HEK293 (cell line): Measurements from ENCODE around the gene CHST1.
A peak's percentile ranks its signal among the peaks of the same experiment; 100 is the strongest.

ENCODE experiments used
- CTCF ChIA-PET: fragments of 350-600 bp; formaldehyde crosslinking; extraction: SDS; loops from one replicate; lab custom pipeline; 2021; ENCODE audit warnings: antibody characterized with exemption; lab: Yijun Ruan, JAX
- POLR2A ChIA-PET: fragments of 300-600 bp; formaldehyde crosslinking; extraction: SDS; loops from one replicate; lab custom pipeline; 2020; ENCODE audit warnings: antibody characterized with exemption, inconsistent platforms; lab: Yijun Ruan, JAX
- H3K27ac ChIP-seq: fragments of 200-500 bp; sonication (Bioruptor generic); 2 replicates; pipeline ENCODE4 v1.5.1; 2014; ENCODE audit warnings: low read depth, low read length, control low read depth, inconsistent platforms; ENCODE audit errors: extremely low read depth
- H3K36me3 ChIP-seq, 2 experiments: fragments of 200-500 bp in 1 of 2; sonication (Bioruptor generic) in 1 of 2; 1 replicate in 1 of 2; 2 replicates in 1 of 2; pipeline ENCODE4 v1.5.1; 2014 to 2017; ENCODE audit warnings: inconsistent platforms in 2 of 2, low read length in 2 of 2; ENCODE audit not compliant: control insufficient read depth in 2 of 2, insufficient read depth in 1 of 2
- H3K4me1 ChIP-seq: fragments of 200-500 bp; sonication (Bioruptor generic); 2 replicates; pipeline ENCODE4 v1.5.1; 2014; ENCODE audit warnings: mild to moderate bottlenecking, low read length, inconsistent platforms; ENCODE audit not compliant: control insufficient read depth, insufficient read depth
- H3K4me3 ChIP-seq: 2 replicates; pipeline ENCODE4 v1.5.1; 2011; ENCODE audit warnings: low read depth, mild to moderate bottlenecking, control low read depth, low read length, moderate library complexity
- H3K9me3 ChIP-seq: fragments of 200-500 bp; sonication (Bioruptor generic); 2 replicates; pipeline ENCODE4 v1.5.1; 2014; ENCODE audit warnings: low read depth, low read length, inconsistent platforms; ENCODE audit not compliant: control insufficient read depth, insufficient read depth
- EGR2 ChIP-seq: fragments of 450-650 bp; formaldehyde crosslinking; IDR thresholded peaks from 2 replicates; pipeline ENCODE4 v1.5.1; 2016; ENCODE audit warnings: low read depth, missing biosample characterization, missing genetic modification characterization
- MEIS1 ChIP-seq: sonication (generic); formaldehyde crosslinking; IDR thresholded peaks from 2 replicates; pipeline ENCODE4 v1.8.1; 2022; ENCODE audit warnings: missing genetic modification reagents, mild to moderate bottlenecking, borderline replicate concordance
- PATZ1 ChIP-seq: fragments of 450-650 bp; formaldehyde crosslinking; IDR thresholded peaks from 2 replicates; pipeline ENCODE4 v1.5.1; 2016; ENCODE audit warnings: missing biosample characterization, missing genetic modification characterization
- RBAK ChIP-seq: fragments of 450-650 bp; formaldehyde crosslinking; IDR thresholded peaks from 2 replicates; pipeline ENCODE4 v1.5.1; 2016; ENCODE audit warnings: missing biosample characterization, missing genetic modification characterization
- SP2 ChIP-seq: fragments of 450-650 bp; formaldehyde crosslinking; IDR thresholded peaks from 2 replicates; pipeline ENCODE4 v1.5.1; 2016; ENCODE audit warnings: missing biosample characterization, missing genetic modification characterization
- SP3 ChIP-seq: fragments of 450-650 bp; formaldehyde crosslinking; IDR thresholded peaks from 2 replicates; pipeline ENCODE4 v1.5.1; 2016; ENCODE audit warnings: missing biosample characterization, missing genetic modification characterization
- TRIM28 ChIP-seq: IDR thresholded peaks from 2 replicates; pipeline ENCODE4 v1.6.1; 2011; ENCODE audit warnings: low read length, control low read depth, borderline replicate concordance
- YY2 ChIP-seq: fragments of 450-650 bp; formaldehyde crosslinking; IDR thresholded peaks from 2 replicates; pipeline ENCODE4 v1.5.1; 2016; ENCODE audit warnings: missing biosample characterization, missing genetic modification characterization
- ZBTB10 ChIP-seq: fragments of 450-650 bp; formaldehyde crosslinking; IDR thresholded peaks from 2 replicates; pipeline ENCODE4 v1.5.1; 2016; ENCODE audit warnings: missing biosample characterization, missing genetic modification characterization
- ZBTB26 ChIP-seq: fragments of 450-650 bp; formaldehyde crosslinking; optimal IDR thresholded peaks from 2 replicates; pipeline ENCODE3; 2016; ENCODE audit warnings: missing biosample characterization, mild to moderate bottlenecking, missing genetic modification characterization
- ZBTB8A ChIP-seq: fragments of 450-650 bp; formaldehyde crosslinking; IDR thresholded peaks from 2 replicates; pipeline ENCODE4 v1.5.1; 2016; ENCODE audit warnings: missing biosample characterization, missing genetic modification characterization
- ZNF157 ChIP-seq: fragments of 450-650 bp; formaldehyde crosslinking; IDR thresholded peaks from 2 replicates; pipeline ENCODE4 v1.5.1; 2016; ENCODE audit warnings: missing biosample characterization, missing genetic modification characterization
- ZNF214 ChIP-seq: fragments of 450-650 bp; formaldehyde crosslinking; IDR thresholded peaks from 2 replicates; pipeline ENCODE4 v1.5.1; 2017; ENCODE audit warnings: missing biosample characterization, mild to moderate bottlenecking, missing genetic modification characterization, borderline replicate concordance
- ZNF280C ChIP-seq: fragments of 450-650 bp; formaldehyde crosslinking; IDR thresholded peaks from 2 replicates; pipeline ENCODE4 v1.5.1; 2016; ENCODE audit warnings: missing biosample characterization, missing genetic modification characterization
- ZNF335 ChIP-seq: fragments of 450-650 bp; formaldehyde crosslinking; conservative IDR thresholded peaks from 2 replicates; pipeline ENCODE4 v1.5.1; 2016; ENCODE audit warnings: missing biosample characterization, missing genetic modification characterization
- ZNF341 ChIP-seq: fragments of 450-650 bp; formaldehyde crosslinking; IDR thresholded peaks from 2 replicates; pipeline ENCODE4; 2016; ENCODE audit warnings: low read depth, missing biosample characterization, missing genetic modification characterization
- ZNF350 ChIP-seq: fragments of 450-650 bp; formaldehyde crosslinking; IDR thresholded peaks from 2 replicates; pipeline ENCODE4 v1.5.0; 2017; ENCODE audit warnings: missing biosample characterization, mild to moderate bottlenecking, missing genetic modification characterization
- ZNF423 ChIP-seq: fragments of 450-650 bp; formaldehyde crosslinking; IDR thresholded peaks from 2 replicates; pipeline ENCODE4 v1.5.1; 2016; ENCODE audit warnings: missing biosample characterization, missing genetic modification characterization
- ZNF426 ChIP-seq: fragments of 450-650 bp; formaldehyde crosslinking; IDR thresholded peaks from 2 replicates; pipeline ENCODE4 v1.5.1; 2017; ENCODE audit warnings: missing biosample characterization, missing genetic modification characterization, mild to moderate bottlenecking, inconsistent platforms, moderate library complexity
- ZNF548 ChIP-seq: fragments of 450-650 bp; formaldehyde crosslinking; IDR thresholded peaks from 2 replicates; pipeline ENCODE4 v1.5.1; 2016; ENCODE audit warnings: missing biosample characterization, missing genetic modification characterization
- ZNF571 ChIP-seq: fragments of 450-650 bp; formaldehyde crosslinking; IDR thresholded peaks from 2 replicates; pipeline ENCODE4 v1.5.0; 2017; ENCODE audit warnings: missing biosample characterization, missing genetic modification characterization
- ZNF600 ChIP-seq: fragments of 450-650 bp; formaldehyde crosslinking; IDR thresholded peaks from 2 replicates; pipeline ENCODE4 v1.5.1; 2016; ENCODE audit warnings: missing biosample characterization, missing genetic modification characterization
- ZNF692 ChIP-seq: fragments of 450-650 bp; formaldehyde crosslinking; IDR thresholded peaks from 2 replicates; pipeline ENCODE4 v1.5.1; 2016; ENCODE audit warnings: missing biosample characterization, missing genetic modification characterization
- ZSCAN4 ChIP-seq: fragments of 450-650 bp; formaldehyde crosslinking; IDR thresholded peaks from 2 replicates; pipeline ENCODE4 v1.5.1; 2017; ENCODE audit warnings: missing biosample characterization, missing genetic modification characterization

The CHST1 gene

GRCh38 chr11:45664376-45665205 lies 831 bp downstream of the CHST1 start (continued):
- TF ChIP-seq EGR2 (peak; percentile 34; the same call in 1 of the 2 replicates), ZNF280C (tag by site-specific recombination) (no peak), ZBTB8A (tag by site-specific recombination) (peak; percentile 36), ZNF600 (tag by site-specific recombination) (0 out of 2 replicates have a peak, but pooled peaks have one; percentile 18), SP3 (tag by site-specific recombination) (no peak), ZBTB26 (tag by site-specific recombination) (peak; percentile 66), ZNF214 (no peak), PATZ1 (tag by site-specific recombination) (peak; percentile 69), ZNF341 (peak; percentile 85), ZBTB10 (tag by site-specific recombination) (no peak), ZNF335 (tag by site-specific recombination) (peak; percentile 61), SP2 (peak; percentile 22; the same call in 1 of the 2 replicates)
- TF ChIP-seq, all 188 proteins: peak for 18

GRCh38 chr11:45663486-45664375 lies 1.7 kb downstream of the CHST1 start:
- Histone ChIP-seq H3K4me3 (peak overlapping the region; percentile 40; the same call in 1 of the 2 replicates), H3K36me3 (no peaks in the 10 kb centered on the region), H3K4me1 (no peaks in the 10 kb centered on the region), H3K9me3 (no peaks in the 10 kb centered on the region), H3K27ac (no peak overlapping the region)
- ChIA-PET CTCF (interaction anchor here (0.6 to 3.0 kb wide), 3 partner anchors 9 to 561 kb away, joined by 3 to 19 read pairs (median 13); no protein-coding TSS in a partner anchor), POLR2A (no interaction called here)
- no peak for TF ChIP-seq ZNF571
- no peak for TF ChIP-seq ZSCAN4
- no peak for TF ChIP-seq ZNF350
- TF ChIP-seq YY2 (tag by site-specific recombination) = no peak
- TF ChIP-seq ZNF426 (tag by site-specific recombination) = no peak
- TF ChIP-seq MEIS1 (CRISPR knock-in tag) = no peak
- TF ChIP-seq ZNF692 (tag by site-specific recombination) = no peak
- no peak for TF ChIP-seq ZNF157 (tag by site-specific recombination)
- TF ChIP-seq ZNF548 (tag by site-specific recombination) = no peak
- TF ChIP-seq TRIM28 = no peak
- no peak for TF ChIP-seq ZNF423
- no peak for TF ChIP-seq RBAK
